ENCODE measurements around the gene EXOSC5. TPM values are rescaled to one million over a fixed set of nuclear protein-coding genes. Genes with fewer than 3 reads are reported as not detected.

Gene EXOSC5
- total RNA-seq, 4 donors from 2014 or later: 11.4 to 16.0 (median 14.2) TPM

DNA sequence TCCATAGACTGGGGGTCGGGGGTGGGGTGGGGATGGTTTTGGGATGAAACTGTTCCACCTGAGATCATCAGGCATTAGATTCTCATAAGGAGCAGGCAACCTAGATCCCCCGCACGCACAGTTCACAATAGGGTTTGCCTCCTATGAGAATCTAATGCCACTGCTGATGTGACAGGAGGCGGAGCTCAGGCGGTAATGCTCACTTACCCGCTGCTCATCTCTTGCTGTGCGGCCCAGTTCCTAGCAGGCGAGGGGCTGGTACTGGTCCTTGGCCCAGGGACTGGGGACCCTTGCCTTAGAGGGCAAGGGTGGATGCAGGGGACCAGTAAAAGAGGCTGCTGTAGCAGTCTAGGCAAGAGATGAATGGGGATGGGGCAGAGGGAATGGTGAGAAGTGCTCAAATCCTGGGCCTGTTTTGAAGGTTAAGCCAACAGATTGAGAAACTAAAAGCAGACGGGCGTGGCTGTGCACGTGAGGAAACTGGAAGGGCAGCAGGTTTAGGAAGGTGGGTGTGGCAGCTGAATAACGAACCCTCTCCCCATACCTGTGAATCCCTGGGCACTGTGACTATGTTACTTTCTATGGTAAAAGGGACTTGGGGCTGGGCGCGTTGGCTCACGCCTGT is 44.3 kb upstream of the EXOSC5 start:
- Histone ChIP-seq H3K27me3 (peaks cover 39% of the 10 kb centered on the region), H3K36me3 (peaks cover 0 to 19% of the 10 kb centered on the region in 2 donors), H3K4me1 (peaks cover 0 to 20% (median 0%) of the 10 kb centered on the region in 3 donors), H3K4me3 (no peak overlapping the region), H3K27ac (no peak overlapping the region), H3K9me3 (no peaks in the 10 kb centered on the region)
- 71 to 81% methylated on average over 3 to 11 of the region's 15 CpGs for WGBS, 2 donors (ENCODE audit: low coverage in 1 of 2)
- no peak for TF ChIP-seq POLR2A (IDR thresholded peaks at IDR 0.05)
- TF ChIP-seq POLR2AphosphoS5 (IDR thresholded peaks at IDR 0.05): no peak
- no peak for TF ChIP-seq CTCF (IDR thresholded peaks at IDR 0.05)
- TF ChIP-seq EP300 (IDR thresholded peaks at IDR 0.05): no peak
- no peak for ATAC-seq

- TF ChIP-seq CTCF (IDR thresholded peaks at IDR 0.05): peak in 3 of 4 experiments; percentile 33 to 73 (median 38)
- TF ChIP-seq POLR2A (IDR thresholded peaks at IDR 0.05): peak; percentile 55 to 74
- TF ChIP-seq EP300 (IDR thresholded peaks at IDR 0.05): no peak
- TF ChIP-seq POLR2AphosphoS5 (IDR thresholded peaks at IDR 0.05): peak; percentile 86
- Histone ChIP-seq H3K9me3 (no peaks in the 10 kb centered on the region), H3K36me3 (peaks cover 0 to 37% of the 10 kb centered on the region in 2 donors), H3K4me1 (peaks cover 0 to 20% (median 0%) of the 10 kb centered on the region in 3 donors), H3K4me3 (peak within 1 kb of the TSS; percentile 72), H3K27me3 (peaks cover 25% of the 10 kb centered on the region), H3K27ac (peak within 1 kb of the TSS; percentile 89 to 95 (median 94))
- 0 to 1% methylated on average over 13 to 16 of the region's 40 CpGs for WGBS, 2 donors (ENCODE audit: low coverage in 1 of 2)
- ATAC-seq: peak; percentile 99
These were observed 42.5 kb upstream of the EXOSC5 start, which contains the start of gene DMAC2 for GRCh38 chr19:41439441-41440222. DMAC2 (minus strand) TSS chr19:41439912; CDS start chr19:41439899, 13 bp downstream.

GRCh38 chr19:41437944-41438574 is 40.9 kb upstream of the EXOSC5 start:
- no peaks in the 10 kb centered on the region for H3K9me3 ChIP-seq
- TF ChIP-seq EP300 (IDR thresholded peaks at IDR 0.05) (no peak), POLR2AphosphoS5 (IDR thresholded peaks at IDR 0.05) (no peak), CTCF (IDR thresholded peaks at IDR 0.05) (no peak), POLR2A (IDR thresholded peaks at IDR 0.05) (no peak)
- no peak overlapping the region for H3K27ac ChIP-seq
- no peak for ATAC-seq
- peaks cover 17% of the 10 kb centered on the region for H3K27me3 ChIP-seq
- no peak overlapping the region for H3K4me3 ChIP-seq
- peaks cover 0 to 50% of the 10 kb centered on the region in 2 donors for H3K36me3 ChIP-seq
- 100% methylated on average over 1 of the region's 7 CpGs; no CpG with 5 or more reads in 1 of the 2 donors for WGBS, 2 donors (ENCODE audit: low coverage in 1 of 2)
- H3K4me1 ChIP-seq: peaks cover 0 to 20% (median 0%) of the 10 kb centered on the region in 3 donors

- no peak for ATAC-seq
- H3K36me3 ChIP-seq: peaks cover 0 to 64% of the 10 kb centered on the region in 2 donors
These were observed 39.5 kb upstream of the EXOSC5 start for GRCh38 chr19:41436674-41436951.

More at GRCh38 chr19:41436674-41436951, 39.5 kb upstream of the EXOSC5 start:
- no peaks in the 10 kb centered on the region for H3K9me3 ChIP-seq
- TF ChIP-seq POLR2A (IDR thresholded peaks at IDR 0.05) (no peak), CTCF (IDR thresholded peaks at IDR 0.05) (no peak), EP300 (IDR thresholded peaks at IDR 0.05) (no peak), POLR2AphosphoS5 (IDR thresholded peaks at IDR 0.05) (no peak)
- H3K4me1 ChIP-seq: peaks cover 0 to 20% (median 0%) of the 10 kb centered on the region in 3 donors
- H3K27ac ChIP-seq: no peak overlapping the region
- peaks cover 3% of the 10 kb centered on the region for H3K27me3 ChIP-seq
- no peak overlapping the region for H3K4me3 ChIP-seq
